IPS-NIHi7 (cell line): ENCODE results near the gene ENOPH1.
"Not testable (repeated sequence)": the region's sequence is repeated elsewhere in the genome, so short reads cannot be mapped to it uniquely, and the experiment has no call there.

Experiments used
- DNase-seq: peaks from one replicate; pipeline ENCODE4 v3.0.0; 2012; ENCODE audit warnings: mixed read lengths; ENCODE audit errors: extremely low spot score

The ENOPH1 gene

GRCh38 chr4:82469791-82470345 lies 39.5 kb downstream of the ENOPH1 start:
- DNase-seq = no peak

- DNase-seq = not testable (repeated sequence)
These were observed 42.7 kb downstream of the ENOPH1 start for GRCh38 chr4:82473080-82473479.

DNA sequence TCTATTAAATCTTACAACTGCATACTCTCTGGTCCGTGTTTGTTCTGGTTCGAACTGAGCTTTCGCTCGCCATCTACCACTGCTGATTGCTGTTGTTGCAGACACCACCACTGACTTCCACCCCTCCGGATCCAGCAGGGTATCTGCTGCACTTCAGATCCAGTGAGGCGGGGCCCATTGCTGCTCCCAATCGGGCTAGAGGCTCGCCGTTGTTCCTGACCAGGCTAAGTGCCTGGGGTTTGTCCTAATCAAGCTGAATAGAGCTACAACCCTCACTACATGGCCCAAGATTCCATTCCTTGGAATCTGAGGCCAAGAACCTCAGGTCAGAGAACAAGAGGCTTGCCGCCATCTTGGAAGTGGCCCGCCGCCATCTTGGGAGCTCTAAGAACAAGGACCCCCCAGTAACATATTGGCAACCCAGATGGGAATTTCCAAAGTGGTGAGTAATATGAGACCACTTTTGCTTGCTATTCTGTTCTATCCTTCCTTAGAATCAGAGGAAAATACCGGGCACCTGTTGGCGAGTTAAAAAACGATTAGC lies 43.3 kb downstream of the ENOPH1 start:
- no peak for DNase-seq

DNA sequence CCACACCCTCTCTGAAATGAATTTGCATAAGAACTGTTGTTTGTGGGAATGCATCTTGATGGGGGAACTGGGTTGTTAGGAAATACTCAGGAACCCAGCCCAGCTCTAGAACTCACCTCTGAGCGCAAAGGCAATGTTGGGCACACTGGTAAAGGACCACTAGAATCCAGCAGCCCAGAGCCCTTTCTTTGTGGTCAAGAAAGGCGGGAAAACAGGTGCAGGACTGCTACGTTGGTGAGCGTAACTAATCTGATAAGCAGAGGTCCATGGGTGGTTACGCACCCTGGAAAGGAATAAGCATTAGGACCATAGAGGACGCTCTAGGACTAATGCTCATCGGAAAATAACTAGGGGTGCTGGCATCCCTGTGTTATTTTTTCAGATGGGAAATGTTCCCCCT lies 45.5 kb downstream of the ENOPH1 start:
- DNase-seq = not testable (repeated sequence)

DNA sequence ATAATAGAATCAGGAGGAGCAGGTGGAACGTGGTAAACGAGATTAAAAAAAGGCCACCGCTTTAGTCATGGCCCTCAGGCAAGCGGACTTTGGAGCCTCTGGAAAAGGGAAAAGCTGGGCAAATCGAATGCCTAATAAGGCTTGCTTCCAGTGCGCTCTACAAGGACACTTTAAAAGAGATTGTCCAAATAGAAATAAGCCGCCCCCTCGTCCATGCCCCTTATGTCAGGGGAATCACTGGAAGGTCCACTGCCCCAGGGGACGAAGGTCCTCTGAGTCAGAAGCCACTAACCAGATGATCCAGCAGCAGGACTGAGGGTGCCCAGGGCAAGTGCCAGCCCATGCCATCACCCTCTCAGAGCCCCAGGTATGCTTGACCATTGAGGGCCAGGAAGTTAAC lies 47.1 kb downstream of the ENOPH1 start:
- not testable (repeated sequence) for DNase-seq

- DNase-seq = no peak
These were observed 49.2 kb downstream of the ENOPH1 start for GRCh38 chr4:82479562-82479961.

GRCh38 chr4:82480771-82481505 lies 50.5 kb downstream of the ENOPH1 start:
- DNase-seq = no peak

GRCh38 chr4:82481506-82481840 lies 51.1 kb downstream of the ENOPH1 start:
- no peak for DNase-seq

DNA sequence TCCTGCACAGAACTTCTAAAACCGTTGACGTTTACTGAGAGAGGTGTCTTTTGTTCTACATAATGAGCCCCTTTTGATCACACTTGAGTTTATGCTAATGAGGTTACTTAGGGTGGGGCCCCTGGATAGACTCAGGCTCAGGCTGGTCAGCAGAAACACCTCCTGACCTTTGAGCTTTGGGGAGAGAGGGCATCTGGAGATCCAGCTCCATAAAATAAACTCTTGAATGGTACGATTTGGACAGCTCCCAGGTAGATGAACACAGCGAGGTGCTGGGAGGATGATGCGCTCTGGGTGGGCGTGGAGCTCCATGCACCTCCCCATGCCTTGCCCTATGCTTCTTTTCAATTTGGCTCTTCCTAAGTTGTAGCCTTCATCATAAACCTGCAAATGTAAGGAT lies 52.0 kb downstream of the ENOPH1 start:
- DNase-seq = no peak

DNA sequence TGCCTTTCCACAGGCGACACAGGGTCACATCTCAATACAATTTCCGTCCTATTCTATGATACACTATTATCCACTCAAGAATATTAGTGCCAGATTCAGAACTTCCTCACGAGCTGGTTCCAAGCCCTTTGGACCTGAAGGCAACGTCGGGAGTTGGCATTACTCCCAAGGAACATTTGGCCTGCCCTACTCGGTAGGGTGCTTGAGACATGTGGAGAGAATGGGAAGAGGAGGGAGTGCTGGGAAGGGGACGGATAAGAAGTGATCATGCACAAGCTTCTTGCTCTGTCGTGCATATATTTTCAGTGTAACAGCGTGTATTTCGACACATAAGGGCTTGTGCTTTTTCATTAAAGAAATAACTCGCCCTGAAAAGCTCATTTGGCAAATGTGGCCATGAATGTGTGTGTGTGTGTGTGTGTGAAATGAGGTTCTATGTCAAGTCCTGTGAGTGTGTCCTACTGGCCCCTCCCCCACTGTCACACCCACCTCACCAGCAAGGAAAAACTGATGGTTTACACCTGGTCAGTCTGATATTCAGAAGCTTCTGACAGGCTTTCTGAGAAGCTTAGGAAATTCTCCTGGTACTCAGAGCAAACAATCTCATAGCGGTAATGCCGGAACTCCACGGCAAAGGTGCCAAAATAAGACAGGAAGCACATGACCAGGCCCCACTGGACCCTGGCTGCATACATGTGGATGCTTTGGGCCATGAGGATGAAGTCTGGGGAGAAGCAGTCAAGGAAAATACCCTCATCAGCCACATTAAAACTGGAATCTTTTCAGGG lies 54.8 kb downstream of the ENOPH1 start:
- no peak for DNase-seq

GRCh38 chr4:82489076-82489475 lies 58.7 kb downstream of the ENOPH1 start:
- DNase-seq = no peak

DNA sequence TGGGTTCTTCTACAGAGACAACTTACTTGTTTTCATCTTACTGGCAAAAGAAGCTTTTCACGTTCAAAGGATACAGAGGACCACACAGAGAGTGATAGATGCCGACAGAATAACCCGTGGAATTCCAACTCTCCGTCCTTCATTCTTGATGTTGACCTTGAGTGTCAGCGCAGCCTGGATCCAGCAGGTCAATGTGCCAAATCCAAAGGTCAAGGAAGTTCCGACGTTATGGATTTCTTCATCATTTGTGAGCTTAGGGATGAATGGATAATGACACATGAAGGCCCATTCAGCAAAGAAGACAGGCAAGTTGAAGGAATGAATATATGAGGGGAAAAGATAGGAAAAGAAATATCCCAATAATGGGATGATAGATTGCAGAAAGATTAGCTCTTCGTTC lies 59.6 kb downstream of the ENOPH1 start:
- DNase-seq = no peak

DNA sequence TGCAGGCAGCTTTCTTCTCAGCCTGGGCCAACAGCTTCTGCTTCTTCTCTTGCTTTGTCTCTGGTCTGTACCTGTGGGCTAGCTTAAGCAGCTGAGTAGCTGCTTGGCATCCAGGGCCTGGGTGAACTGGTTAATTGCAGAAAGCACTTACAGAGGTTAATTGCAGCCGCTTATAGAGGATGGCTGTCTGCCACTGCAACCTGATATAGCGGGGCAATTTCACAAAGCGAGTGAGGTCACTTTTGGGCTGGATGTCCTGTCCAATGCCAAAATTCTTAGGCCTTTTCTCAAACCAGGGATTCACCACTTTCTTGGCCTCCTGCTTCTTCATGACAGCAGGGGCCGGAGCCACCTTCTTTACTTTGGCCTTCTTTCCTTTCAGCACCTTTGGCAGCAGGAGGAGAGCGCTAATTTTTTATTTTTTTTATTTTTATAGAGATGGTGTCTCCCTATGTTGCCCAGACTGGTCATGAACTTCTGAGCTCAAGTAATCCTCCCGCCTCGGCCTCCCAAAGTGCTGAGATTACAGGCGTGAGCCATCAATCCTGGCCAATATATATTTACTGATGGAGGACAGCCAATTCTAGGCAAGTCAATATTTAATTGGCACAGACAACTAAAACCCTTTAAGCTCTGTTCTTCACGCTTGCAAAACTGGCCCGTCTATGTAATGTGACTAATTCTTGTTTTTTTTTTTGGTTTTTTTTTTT lies 61.0 kb downstream of the ENOPH1 start:
- DNase-seq = no peak

DNA sequence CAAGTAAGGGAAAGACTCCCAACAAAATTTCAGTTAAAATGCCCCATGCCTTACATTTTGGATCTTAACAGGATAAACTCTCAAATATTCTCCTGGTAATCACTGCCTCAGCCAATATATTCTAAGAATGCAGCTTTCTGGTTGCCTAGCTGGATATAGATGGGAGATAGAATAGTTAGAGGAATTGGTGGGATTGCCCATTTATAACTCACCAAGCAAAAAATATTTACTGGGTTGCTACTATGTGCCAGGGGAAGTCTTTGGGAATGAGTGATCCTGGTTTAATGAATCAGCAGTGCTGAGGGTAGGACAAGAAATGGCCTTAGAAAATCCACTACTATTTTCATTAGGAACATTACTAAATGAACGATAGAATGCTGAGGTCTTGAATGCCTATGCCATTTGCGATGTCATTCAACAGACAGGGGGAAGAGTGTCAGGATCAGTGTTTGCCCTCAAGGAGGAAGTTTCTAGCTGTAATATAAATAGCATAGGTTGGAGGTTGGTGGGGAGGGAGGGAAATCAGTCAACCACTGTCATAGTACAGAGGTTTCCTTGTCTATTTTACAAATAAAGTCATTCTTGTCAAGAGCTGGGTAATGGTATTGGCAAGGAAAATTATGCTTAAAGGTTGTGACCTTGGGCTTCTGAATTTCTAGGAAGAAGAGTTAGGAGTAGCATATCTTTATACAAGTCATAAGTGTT lies 63.5 kb downstream of the ENOPH1 start:
- DNase-seq = no peak

- DNase-seq = no peak
These were observed 65.3 kb downstream of the ENOPH1 start for GRCh38 chr4:82495666-82496065.

GRCh38 chr4:82496349-82496748 lies 66.0 kb downstream of the ENOPH1 start:
- no peak for DNase-seq

DNA sequence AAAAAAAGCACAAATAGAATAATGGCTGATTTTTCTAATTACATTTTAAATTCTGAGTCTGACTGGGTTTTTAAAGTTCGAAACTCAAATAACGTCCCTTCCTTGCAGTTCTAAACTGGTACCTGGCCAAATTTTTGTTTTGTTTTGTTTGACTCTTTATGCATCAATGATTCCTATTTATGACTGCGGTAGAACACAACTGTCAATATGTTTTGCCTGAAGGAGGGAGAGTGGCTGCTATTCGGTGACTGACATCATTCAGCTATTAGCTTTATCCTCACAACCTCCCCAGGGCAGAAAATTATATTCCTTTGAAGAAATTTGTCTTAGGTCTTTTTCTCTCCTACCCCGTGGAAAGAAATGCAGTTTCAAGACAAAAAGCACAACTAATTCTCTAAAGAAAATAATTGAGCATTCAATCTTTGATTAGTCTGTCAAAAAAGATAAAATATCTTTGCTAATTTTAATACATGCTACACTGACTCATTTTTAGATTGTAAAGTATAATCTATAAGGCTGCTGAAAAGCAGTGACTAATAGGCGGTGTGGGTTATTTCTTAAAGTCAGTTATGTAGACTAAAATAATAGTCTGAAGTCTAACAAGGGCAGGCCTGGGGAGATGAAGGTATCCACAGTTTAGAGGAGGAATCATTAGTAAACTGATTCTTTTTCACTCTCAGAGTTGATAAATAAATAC lies 69.5 kb downstream of the ENOPH1 start:
- DNase-seq = no peak

- no peak for DNase-seq
These were observed 70.2 kb downstream of the ENOPH1 start for GRCh38 chr4:82500435-82501153.

- no peak for DNase-seq
These were observed 70.7 kb downstream of the ENOPH1 start for GRCh38 chr4:82501154-82501442.

- no peak for DNase-seq
These were observed 77.6 kb downstream of the ENOPH1 start for GRCh38 chr4:82508011-82508410.
